ENCODE results near the gene RHOT1. TPM values are rescaled to one million over a fixed set of nuclear protein-coding genes. Genes with fewer than 3 reads are reported as not detected.

RHOT1 gene
- total RNA-seq, 1 experiment from 2014 or later = 24.4 TPM

DNA sequence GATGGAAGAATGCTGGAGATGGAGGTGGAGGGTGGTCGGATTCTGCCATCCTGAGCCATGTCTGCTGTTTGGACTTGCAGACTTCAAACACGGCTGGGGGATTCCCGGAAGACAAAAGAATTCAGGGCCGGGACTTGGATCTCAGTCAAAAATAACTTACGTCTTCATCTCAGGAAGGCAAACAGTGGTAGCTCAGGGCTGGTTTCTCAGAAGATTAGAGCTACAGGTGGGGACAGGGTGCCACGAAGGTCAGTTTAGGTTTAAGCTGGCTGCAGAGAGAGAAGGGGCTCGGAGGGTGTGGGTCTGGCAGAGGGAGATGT, 119.1 kb downstream of the RHOT1 start:
- H3K27me3 ChIP-seq (ENCODE audit: insufficient read depth, low read length) = no peaks in the 10 kb centered on the region; the same call in 1 of the 2 replicates
- DNase-seq = no peak
- no peak overlapping the region for H4K8ac ChIP-seq (replicated peaks; ENCODE audit: insufficient read length, low read depth, low read length)
- H3K23me2 ChIP-seq (ENCODE audit: insufficient read length, low read depth, low read length, poor library complexity, severe bottlenecking) = peaks cover 3% of the 10 kb centered on the region
- Mint-ChIP-seq H3K27me3 (ENCODE audit: low read depth) (peaks cover 50% of the 10 kb centered on the region), H3K36me3 (ENCODE audit: insufficient read depth in 1 of 3, low read depth in 3 of 3) (peaks cover 0 to 4% (median 0%) of the 10 kb centered on the region in 3 experiments; a peak in 2 of 7 replicates), H3K27ac (peak overlapping the region in 1 of 3 experiments; percentile 13; a peak in 1 of 7 replicates), H3K9me3 (no peaks in the 10 kb centered on the region; a peak in 1 of 5 replicates), H3K4me3 (no peak overlapping the region), H3K4me1 (peaks cover 40 to 56% of the 10 kb centered on the region in 2 experiments)
- TF ChIP-seq, protein P1, sequence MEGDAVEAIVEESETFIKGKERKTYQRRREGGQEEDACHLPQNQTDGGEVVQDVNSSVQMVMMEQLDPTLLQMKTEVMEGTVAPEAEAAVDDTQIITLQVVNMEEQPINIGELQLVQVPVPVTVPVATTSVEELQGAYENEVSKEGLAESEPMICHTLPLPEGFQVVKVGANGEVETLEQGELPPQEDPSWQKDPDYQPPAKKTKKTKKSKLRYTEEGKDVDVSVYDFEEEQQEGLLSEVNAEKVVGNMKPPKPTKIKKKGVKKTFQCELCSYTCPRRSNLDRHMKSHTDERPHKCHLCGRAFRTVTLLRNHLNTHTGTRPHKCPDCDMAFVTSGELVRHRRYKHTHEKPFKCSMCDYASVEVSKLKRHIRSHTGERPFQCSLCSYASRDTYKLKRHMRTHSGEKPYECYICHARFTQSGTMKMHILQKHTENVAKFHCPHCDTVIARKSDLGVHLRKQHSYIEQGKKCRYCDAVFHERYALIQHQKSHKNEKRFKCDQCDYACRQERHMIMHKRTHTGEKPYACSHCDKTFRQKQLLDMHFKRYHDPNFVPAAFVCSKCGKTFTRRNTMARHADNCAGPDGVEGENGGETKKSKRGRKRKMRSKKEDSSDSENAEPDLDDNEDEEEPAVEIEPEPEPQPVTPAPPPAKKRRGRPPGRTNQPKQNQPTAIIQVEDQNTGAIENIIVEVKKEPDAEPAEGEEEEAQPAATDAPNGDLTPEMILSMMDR (conservative IDR thresholded peaks at IDR 0.05) = no peak
- H2BK15ac ChIP-seq (ENCODE audit: low read depth, low read length) = no peak overlapping the region
- no peak overlapping the region for H2BK5ac ChIP-seq (ENCODE audit: insufficient read length, low read length)
- no peaks in the 10 kb centered on the region for H3K79me2 ChIP-seq (ENCODE audit: insufficient read depth, low read length)
- H3K56ac ChIP-seq (ENCODE audit: insufficient read length, low read depth, low read length) = no peak overlapping the region
- no peak overlapping the region for H2BK12ac ChIP-seq (ENCODE audit: insufficient read length, low read depth, low read length)
- no peak overlapping the region for H4K5ac ChIP-seq (ENCODE audit: insufficient read length, low read depth, low read length)
- H4K91ac ChIP-seq (ENCODE audit: insufficient read length, low read depth, low read length) = no peak overlapping the region
- no CpG with 5 or more reads among the region's 7 CpGs for WGBS (ENCODE audit: extremely low coverage, insufficient read length, low lambda C conversion rate)
- no peak overlapping the region for H2AFZ ChIP-seq (ENCODE audit: low read length)
- H3K4ac ChIP-seq (ENCODE audit: low read depth, low read length) = no peak overlapping the region
- H3K14ac ChIP-seq (ENCODE audit: insufficient read depth, low read length) = no peak overlapping the region
- H2BK120ac ChIP-seq (ENCODE audit: low read depth, low read length, poor library complexity, severe bottlenecking) = no peak overlapping the region
- H2BK20ac ChIP-seq (ENCODE audit: low read depth, low read length, poor library complexity, severe bottlenecking) = no peak overlapping the region
- no peak overlapping the region for H3T11ph ChIP-seq (ENCODE audit: low read length)
- H3K9ac ChIP-seq (ENCODE audit: extremely low read depth, insufficient read length, low read length) = no peak overlapping the region
- no peaks in the 10 kb centered on the region for H4K20me1 ChIP-seq (ENCODE audit: control insufficient read depth, insufficient read depth, insufficient read length)
- no peaks in the 10 kb centered on the region for H3K79me1 ChIP-seq (ENCODE audit: insufficient read depth, low read depth, low read length, poor library complexity, severe bottlenecking)
- H3K4me1 ChIP-seq (ENCODE audit: insufficient read depth, low read length) = peaks cover 5% of the 10 kb centered on the region; the same call in 1 of the 2 replicates
- no peak overlapping the region for H2AK5ac ChIP-seq (ENCODE audit: insufficient read length, low read length)
- no peak overlapping the region for H3K23ac ChIP-seq (ENCODE audit: insufficient read length, low read depth, low read length)
- no peak overlapping the region for H3K18ac ChIP-seq (ENCODE audit: insufficient read length, low read depth, low read length)
- H3K4me2 ChIP-seq (ENCODE audit: insufficient read depth, insufficient read length, low read length) = no peak overlapping the region
- H3K27ac ChIP-seq (ENCODE audit: insufficient read length, low read depth, low read length) = no peak overlapping the region
- H3K9me3 ChIP-seq (ENCODE audit: control insufficient read depth, low read depth, low read length) = no peaks in the 10 kb centered on the region

Data from H9 (cell line).